Activated CD8-positive, alpha-beta memory T cell treated with anti-CD3 and anti-CD28 coated beads for 1 hour (primary cell): ENCODE results near the gene ZNF740.
"Not testable (repeated sequence)": the region's sequence is repeated elsewhere in the genome, so short reads cannot be mapped to it uniquely, and the experiment has no call there.

ENCODE experiments used
- DNase-seq, 2 donors: peaks; one replicate each; pipeline ENCODE4 v3.0.0-alpha.2; 2020; ENCODE audit warnings: low read depth in 1 of 2; ENCODE audit errors: extremely low read depth in 1 of 2

Gene ZNF740

GRCh38 chr12:53193985-53194716, 13.6 kb downstream of the ZNF740 start:
- DNase-seq: no peak

- DNase-seq: no peak
These were observed 14.5 kb downstream of the ZNF740 start for GRCh38 chr12:53194973-53195372.

DNA sequence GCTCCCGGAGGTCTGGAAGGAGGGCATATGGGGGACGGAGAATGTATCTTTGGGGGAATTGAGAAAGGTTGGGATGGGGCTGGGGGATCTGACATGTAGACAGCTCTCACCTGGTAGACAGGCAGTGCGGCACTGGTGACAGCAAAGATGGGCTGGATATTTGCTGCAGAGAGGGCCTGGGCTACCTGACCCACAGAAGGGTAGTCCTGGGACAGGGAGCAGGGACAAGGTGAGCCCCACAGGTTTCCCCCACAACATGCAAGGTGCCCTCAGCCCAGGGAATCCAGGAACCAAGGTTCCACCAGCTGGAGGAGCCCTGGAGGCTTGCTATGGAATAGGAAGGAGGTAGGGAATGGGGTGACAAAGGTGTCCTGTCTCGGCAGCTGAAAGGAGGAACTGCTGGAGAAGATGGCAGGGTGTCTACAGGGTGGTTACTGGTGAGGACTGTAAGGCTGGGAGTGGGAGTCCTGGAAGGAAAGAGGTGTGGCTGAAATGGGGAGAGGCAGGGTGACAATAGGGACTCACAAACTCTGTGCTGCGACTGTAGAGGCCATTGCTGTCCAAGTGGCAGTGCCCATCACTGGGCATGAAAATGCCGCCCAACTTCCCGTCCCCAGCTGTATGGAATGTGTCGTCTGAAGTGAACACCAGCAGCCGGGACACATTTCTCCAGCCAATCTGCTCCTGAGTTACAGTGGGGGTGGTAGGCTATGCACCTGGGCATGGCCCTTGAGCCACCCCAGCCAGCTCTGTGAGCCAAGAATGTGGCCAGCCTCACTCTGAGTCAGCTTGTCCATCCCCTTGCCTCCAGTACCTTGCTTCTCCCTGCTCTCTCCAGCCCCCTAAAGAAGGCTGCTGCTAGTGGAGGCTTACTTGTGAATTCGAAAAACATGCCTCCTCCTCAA, 15.2 kb downstream of the ZNF740 start:
- DNase-seq: no peak

GRCh38 chr12:53196486-53196885, 16.0 kb downstream of the ZNF740 start:
- no peak for DNase-seq

DNA sequence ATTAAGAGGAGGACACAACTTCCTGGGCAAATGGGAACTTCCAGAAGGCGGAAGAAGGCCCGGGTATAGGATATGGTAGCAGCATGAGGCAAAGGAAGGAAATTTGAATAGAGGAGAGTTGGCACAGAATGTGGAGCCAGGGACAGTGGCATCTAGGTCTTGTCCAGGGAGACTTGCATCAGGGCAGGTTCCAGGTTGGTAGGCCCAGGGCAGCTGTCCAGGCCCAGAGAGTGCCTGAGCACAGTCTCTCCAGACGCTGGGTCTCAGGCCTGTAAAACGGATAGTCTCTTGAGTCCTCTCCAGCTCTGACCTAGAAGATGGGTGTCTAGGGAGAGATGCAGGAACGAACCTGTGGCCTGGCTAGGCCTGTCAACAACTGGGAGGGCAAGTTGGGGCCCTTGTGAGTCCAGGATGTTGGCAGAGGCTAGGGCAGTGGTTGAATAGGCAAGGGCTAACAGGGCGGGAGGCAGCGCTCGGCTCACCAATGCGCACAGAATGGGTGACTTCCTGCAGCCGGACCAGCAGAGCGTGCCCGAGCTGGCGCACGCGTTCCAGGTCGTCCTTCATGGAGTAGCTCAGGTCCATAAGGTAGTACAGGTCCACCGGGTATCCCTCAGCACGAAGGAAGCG, 16.6 kb downstream of the ZNF740 start:
- no peak for DNase-seq

GRCh38 chr12:53198486-53199110, 18.1 kb downstream of the ZNF740 start:
- no peak for DNase-seq

GRCh38 chr12:53199700-53200099, 19.2 kb downstream of the ZNF740 start:
- DNase-seq: no peak

GRCh38 chr12:53200107-53200457, 19.6 kb downstream of the ZNF740 start:
- DNase-seq: no peak

GRCh38 chr12:53200458-53201176, 20.1 kb downstream of the ZNF740 start:
- no peak for DNase-seq

GRCh38 chr12:53201177-53201541, 20.6 kb downstream of the ZNF740 start:
- no peak for DNase-seq

- DNase-seq: no peak
These were observed 21.1 kb downstream of the ZNF740 start for GRCh38 chr12:53201639-53202038.

DNA sequence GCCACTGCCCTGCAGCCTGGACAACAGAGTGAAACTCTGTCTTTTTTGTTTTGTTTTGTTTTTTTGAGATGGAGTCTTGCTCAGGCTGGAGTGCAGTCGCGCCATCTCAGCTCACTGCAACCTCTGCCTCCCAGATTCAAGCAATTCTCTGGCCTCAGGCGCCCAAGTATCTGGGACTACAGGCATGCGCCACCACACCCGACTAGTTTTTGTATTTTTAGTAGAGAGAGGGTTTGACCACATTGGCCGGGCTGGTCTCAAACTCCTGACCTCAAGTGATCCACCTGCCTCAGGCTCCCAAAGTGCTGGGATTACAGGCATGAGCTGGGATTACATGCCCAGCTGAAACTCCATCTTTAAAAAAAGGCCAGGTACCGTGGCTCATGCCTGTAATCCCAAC, 21.8 kb downstream of the ZNF740 start:
- DNase-seq: not testable (repeated sequence)

DNA sequence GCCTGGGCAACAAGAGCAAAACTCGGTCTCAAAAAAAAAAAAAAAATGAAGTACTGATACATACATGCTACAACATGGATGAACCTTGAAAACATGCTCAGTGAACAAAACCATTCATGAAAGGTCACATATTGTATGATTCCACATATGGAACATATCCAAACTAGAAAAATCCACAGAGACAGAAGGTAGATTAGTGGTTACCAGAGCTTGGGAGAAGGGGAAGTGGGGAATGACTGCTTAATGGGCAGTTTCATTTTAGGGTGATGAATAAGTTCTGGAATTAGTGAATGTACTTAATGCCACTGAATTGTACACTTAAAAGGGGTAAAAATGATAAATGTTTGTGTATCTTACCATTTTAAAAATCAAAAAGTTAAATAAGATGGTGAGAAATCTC, 23.8 kb downstream of the ZNF740 start:
- no peak for DNase-seq

- DNase-seq: peak in 1 of 2 donors; percentile 39
These were observed 25.4 kb downstream of the ZNF740 start for GRCh38 chr12:53205747-53206419.

DNA sequence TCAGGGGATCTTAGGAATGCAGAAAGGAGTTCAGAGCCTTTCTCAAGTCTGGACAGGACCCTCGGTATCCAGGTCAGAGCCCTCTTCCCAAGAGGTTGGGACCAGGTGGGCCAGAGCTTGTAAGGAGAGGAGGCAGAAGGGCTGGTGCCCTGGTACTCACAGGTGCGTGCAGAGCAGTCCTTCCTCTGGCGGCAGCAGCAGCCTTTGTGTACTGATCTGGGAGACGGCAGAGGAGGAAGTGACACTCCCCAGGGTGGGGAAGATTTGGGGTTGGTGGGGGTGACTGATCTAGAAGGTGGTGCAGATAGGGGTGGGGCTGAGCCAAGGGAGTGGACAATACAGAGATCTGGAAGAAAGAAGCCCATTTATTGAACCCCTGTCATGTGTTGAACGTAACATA, 26.5 kb downstream of the ZNF740 start, which contains the start of gene ITGB7:
Gene ITGB7 (minus strand): TSS at position 210 of the 400 bp plus-strand sequence. CDS start 6,808 bp downstream, outside the sequence.
- DNase-seq: peak in 1 of 2 donors; percentile 46

GRCh38 chr12:53208435-53208834, 27.9 kb downstream of the ZNF740 start:
- DNase-seq: no peak

GRCh38 chr12:53208877-53209463, 28.4 kb downstream of the ZNF740 start:
- no peak for DNase-seq

- DNase-seq: no peak
These were observed 30.3 kb downstream of the ZNF740 start for GRCh38 chr12:53210843-53211242.
